Ecto neural progenitor cell (in vitro differentiated cells): Measurements from ENCODE around the gene DLK2.
"Not testable (repeated sequence)": the region's sequence is repeated elsewhere in the genome, so short reads cannot be mapped to it uniquely, and the experiment has no call there.

Experiments used
- DNase-seq: peaks from one replicate; pipeline ENCODE4 v3.0.0-alpha.2; 2018; ENCODE audit warnings: low spot score

The DLK2 gene, protein sequence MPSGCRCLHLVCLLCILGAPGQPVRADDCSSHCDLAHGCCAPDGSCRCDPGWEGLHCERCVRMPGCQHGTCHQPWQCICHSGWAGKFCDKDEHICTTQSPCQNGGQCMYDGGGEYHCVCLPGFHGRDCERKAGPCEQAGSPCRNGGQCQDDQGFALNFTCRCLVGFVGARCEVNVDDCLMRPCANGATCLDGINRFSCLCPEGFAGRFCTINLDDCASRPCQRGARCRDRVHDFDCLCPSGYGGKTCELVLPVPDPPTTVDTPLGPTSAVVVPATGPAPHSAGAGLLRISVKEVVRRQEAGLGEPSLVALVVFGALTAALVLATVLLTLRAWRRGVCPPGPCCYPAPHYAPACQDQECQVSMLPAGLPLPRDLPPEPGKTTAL

DNA sequence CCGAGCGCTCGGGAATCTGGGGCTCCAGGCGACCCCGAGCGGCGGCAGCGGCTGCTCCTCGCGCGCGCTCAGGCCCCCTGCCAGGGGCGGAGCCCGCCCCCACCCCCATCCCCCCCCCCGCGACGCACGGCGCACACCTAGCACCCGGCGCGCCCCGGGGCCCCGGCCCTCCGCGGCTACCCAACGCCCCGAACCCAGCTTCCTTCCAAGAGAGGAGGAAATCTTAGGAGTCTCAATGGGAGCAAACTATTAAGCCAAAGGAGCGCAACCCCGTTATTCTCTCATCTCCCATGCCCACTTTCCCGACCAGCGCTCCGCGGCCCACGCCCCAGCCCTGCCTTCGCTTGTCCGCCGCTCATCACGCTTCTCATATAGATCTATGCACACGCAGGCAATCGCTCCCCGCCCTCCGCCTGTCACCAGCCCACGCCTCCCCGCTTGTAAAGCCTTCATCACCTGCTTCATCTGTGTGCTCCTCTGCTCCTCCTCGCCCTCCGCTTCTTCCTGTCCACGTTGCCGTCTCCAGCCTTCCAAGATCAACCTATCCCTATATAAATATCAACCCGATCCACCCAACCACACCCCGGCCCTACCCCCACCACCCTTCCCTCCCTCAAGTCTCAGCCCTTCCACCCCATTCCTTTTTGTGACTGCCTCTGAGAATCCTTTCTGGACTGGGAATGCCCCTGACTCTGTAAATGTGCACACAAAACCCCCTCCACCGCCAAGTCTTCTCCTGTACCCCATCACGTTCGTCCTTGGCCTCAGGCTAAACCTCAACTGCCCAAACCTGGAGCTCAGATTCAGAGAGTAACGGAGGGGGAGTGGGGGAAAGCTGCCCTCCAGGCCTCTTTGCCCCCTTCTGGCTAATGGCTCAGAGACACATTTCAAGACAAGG, at the start of gene DLK2:
TSS of gene DLK2 (minus strand) at position 18 of the 898 bp plus-strand sequence. CDS start 723 bp downstream, outside the sequence.
- peak; percentile 56 for DNase-seq

DNA sequence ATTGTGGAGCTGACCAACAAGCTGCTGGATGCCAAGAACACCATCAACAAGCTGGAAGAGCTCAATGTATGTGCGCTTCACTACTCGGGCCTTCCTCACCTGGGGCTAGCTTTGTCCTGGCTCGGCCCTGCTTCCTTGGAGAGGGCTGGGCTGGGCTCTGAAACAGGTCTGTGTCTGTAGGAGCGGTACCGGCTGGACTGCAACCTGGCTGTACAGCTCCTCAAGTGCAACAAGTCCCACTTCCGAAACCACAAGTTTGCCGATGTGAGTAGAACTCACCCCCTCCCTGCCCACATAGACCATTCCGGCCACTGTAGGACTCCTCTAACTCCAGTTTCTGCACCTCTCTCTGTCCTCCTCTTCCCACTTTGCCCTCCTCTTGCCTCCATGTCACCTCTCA, 48.1 kb upstream of the DLK2 start:
- DNase-seq, result no peak

DNA sequence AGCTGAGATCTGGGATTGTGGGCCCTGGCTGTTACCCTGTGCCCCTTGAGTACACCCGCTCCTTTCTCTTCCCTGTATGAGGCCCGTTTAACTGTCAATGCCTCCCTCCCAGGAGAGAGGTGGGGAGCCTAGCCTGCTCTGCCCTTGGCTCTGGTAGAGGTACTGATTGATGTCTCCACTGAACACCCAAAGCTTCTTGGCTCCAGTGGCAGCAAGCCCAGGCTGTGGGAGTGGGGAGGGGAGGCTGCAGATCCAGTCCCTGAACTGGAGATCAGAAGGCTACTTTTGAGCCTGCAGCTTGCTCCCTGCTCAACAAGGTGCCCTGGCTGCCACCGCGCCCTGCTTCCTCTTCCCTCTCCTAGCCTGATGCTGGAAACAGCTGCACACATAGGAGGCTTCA, 47.3 kb upstream of the DLK2 start:
- no peak for DNase-seq

DNA sequence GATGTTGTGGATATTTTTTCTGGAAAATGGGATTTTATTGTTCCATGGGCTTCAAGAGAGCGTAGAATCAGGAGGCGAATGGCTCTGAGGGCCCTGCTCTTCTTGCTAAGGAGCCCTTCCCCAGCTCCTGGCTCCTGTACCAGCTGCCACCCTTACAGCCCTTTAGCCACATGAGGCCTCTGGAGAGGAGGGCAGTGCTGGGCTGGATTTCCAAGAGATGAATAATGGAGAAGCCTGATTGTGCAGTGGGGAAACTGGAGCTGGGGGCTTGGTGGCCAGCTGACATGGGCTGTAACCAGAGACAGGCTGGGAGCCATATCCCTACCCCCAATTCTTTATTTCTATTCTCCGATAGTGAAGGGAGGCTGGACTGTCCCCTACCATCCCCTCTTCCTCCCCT, 45.6 kb upstream of the DLK2 start:
- no peak for DNase-seq

DNA sequence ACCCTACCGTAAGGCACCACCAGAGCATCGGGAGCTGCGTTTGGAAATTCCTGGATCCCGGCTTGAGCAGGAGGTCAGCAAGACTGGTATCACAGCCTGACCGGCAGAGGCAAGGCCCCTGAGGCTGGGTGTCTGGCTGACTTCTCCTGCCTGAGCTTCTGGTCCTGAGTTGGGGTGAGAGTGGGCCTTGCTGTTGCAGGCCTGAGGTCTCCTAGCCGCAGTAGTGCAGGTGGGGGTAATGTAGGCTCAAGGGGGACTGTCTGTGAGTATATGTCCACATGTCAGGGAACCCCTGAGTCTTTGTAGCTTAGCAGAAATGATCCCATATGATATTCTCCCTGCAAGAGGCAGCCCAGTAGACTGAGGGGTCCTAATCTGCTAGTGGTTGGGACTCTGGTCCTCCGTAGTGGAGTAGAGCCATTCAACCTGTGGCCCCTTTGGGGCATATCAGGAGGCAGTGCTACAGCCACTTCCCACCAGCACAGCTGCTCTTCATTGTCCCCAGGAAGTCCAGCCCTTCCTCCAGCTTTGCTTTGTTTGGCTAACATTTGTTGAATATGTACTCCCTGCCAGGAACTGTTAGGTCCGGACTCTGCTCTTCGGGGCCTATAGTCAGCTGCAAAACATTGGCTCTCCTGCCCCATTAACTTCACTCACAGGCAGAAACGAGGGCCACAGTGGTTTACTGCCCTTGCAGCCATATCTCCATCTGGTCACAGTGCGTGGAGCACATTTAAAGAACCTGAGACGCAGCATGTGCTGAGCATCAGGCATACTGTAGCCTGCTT, 43.9 kb upstream of the DLK2 start:
- DNase-seq, result no peak

DNA sequence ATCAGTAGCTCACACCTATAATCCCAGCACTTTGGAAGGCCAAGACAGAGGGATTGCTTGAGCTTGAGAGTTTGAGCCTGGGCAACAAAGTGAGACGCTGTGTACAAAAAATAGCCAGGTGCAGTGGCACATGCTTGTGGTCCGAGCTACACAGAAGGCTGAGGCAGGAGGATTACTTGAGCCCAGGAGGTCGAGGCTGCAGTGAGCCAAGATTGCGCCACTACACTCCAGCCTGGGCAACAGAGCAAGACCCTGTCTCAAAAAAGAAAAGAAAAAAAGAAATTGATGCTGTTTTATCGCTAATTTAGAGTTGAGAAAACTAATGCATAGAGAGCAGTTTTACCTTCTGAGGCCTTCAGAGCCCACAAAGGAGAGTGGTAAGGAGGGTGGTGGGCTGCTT, 42.9 kb upstream of the DLK2 start:
- not testable (repeated sequence) for DNase-seq

DNA sequence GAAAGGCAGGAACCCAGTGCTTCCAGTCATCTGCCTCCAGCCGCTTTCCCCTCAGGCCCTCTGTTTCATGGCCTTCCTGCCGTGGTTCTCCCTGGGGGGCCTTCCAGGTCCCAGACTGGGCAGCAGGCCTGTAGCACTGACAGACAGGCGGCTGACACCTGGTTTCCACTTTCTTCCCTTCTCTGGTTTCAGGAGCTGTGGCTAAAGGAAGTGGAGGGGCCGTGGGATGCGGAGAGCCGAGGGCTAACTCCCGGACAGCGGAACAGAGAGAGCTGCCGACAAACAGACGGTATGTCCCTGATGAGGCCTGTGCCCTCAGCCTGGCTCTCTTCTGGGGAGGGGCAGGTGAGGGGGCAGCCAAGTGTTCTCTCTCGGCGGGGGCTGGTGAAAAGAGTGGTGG, 42.3 kb upstream of the DLK2 start:
- no peak for DNase-seq

DNA sequence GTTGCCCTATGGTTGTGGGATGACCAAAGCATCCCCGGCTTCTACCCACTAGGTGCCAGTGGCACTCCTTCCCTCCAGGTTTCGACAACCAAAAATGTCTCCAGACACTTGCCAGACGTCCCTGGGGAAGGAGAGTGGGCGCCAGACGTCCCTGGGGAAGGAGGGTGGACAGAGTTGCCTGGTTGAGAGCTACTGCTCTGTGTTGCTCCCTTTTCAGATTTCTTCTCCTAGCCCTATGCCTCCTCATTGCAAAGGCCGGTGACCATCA, 41.7 kb upstream of the DLK2 start:
- DNase-seq, result no peak

DNA sequence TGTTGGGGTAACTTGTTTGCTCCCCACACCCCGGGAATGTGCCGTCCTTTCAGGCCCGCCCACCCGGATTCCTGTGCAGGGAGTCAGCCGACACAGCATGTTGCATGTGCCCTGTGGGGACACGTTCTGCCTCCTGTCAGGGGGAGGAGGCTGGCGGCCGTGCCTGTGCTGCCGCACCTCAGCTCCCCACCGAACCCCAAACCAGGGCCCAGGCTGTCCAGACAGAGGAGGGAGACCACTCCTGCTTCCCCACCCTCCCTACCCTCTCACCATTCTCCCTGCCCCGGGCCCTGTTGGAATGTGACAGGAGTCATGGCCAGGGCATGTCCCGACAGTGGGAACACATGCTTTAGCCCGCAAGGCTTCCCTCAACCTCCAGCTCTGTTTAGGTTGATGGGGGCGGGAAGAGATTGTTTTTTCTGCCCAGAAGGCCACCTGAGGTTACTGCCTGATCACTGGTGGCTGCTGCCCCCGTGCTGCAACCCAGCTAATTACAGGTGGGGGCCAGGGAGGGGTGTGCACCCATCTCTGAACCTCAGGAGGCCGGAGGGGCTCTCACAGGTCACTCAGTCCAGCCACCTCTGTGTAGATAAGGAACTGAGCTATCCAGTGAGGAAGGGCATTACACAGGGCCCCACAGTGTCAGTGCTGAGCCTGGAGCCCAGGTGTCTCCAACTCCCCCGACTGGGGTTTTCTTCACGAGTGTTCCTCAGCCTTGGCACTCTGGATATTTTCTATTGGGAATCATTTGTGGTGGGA, 41.2 kb upstream of the DLK2 start:
- no peak for DNase-seq

DNA sequence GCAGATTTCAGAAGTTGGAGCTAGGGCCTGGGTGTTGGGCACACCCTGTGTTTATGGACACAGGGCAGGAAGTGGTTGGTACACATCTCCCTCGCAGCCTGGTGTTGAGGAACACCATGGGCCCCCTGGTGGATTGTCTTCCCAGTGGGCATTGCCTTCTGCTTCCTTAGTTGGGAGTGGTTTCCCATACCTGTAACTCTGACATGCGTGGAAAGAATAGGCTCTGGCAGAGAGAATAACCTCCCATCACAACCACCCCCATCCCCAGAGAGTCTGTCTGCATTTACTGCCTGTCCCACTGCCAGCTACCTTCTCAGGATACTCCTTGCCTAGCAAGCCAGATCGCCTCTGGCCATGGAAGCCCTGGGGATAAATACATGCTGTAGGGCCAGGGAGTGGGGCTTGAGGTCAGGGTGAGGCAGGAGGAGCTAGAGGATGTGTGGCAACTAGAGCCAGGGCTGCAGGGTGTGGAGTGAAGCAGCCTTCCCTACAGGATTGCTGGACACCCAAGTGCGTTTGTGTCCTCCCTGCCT, 40.1 kb upstream of the DLK2 start:
- DNase-seq, result no peak

DNA sequence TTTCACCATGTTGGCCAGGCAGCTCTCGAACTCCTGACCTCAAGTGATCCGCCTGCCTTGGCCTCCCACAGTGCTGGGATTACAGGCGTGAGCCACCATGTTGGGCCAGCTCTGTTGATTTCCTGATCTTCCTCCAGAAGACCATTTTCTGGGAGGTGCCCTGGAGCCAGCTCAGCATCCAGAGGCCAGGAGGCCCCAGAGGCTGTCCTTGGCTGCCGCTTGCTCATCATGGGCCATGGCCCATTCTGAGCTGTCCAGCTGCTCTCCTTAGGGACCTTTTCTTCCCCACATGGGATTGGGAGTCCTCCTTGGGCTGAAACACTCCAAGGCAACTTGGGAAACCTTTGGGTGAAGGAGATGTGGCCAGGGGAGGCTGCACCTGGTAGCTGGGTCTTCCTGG, 39.4 kb upstream of the DLK2 start:
- no peak for DNase-seq

DNA sequence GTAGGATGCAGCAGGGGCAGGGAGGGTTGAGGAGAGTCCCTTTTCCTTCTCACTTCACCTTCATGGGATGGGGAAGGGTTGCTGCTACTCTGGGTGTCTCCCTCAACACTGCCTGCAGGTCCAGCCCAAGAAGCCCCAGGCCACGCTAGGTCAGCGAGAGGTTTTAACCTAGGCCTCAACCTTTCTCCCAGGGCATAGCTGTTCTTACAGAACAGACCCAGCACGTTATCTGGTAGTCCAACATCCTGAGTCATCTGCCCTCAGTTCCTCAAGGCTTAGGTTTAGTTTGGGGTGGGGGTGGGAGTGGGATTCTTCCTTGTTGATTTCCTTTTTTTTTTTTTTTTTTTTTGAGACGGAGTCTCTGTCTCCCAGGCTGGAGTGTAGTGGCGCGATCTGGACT, 39.0 kb upstream of the DLK2 start:
- DNase-seq, result no peak

DNA sequence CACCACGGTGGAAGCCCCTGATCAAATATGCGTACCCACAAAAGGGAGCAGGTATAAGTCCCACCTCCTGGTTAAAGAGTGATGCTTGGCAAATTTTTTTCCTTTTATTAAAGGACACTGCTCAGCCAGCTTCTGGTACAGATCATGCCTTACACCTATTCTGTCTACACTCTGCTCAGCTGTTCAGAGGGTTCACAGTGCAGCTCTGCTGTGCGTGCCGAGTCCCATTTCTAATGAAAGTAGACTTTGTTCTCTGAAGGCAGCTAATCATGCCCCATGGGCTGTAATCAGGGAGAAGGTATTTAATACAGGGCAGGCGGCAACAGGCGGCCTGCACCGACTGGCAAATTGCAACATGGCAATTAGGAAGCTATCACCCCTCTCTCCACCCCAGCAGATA, 38.5 kb upstream of the DLK2 start:
- DNase-seq, result no peak

DNA sequence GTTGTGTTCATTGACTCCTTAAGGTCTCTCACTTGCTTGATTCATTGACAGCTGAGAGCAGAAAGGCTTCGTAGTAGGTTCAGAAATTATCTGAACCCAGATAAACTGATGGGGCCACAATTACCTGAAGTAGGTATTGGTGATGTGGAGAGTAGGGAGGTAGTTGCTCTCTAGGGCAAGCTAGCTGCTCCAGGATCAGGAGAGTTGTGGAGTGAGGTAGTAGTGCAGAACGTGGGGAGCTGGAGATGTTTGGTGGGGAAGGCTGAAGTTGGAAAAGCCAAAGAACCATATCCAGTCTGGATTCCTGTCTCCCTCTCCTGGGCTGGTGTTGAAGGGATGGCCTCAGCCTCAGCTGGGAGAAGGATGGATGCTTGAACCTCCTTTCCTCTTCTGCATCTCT, 37.9 kb upstream of the DLK2 start:
- DNase-seq, result no peak

DNA sequence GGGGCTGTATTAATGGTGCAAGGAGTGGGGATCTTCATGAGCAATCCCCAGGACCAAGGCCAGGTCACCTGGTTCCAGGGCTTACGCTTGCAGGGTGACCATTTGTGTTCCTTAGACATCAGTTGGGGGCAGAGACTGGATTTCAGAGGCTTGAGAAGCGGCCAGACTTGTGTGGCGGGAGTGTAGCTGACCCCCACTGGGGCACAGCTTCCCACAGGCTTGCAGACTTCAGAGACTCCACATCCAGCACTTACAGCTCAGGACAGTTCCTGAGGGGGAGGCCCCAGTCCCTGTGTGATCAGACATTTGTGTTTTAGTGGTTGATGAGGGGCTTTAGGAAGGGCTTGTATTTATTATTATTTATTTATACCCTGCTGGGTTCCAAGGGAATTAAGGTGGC, 37.3 kb upstream of the DLK2 start:
- DNase-seq, result no peak

DNA sequence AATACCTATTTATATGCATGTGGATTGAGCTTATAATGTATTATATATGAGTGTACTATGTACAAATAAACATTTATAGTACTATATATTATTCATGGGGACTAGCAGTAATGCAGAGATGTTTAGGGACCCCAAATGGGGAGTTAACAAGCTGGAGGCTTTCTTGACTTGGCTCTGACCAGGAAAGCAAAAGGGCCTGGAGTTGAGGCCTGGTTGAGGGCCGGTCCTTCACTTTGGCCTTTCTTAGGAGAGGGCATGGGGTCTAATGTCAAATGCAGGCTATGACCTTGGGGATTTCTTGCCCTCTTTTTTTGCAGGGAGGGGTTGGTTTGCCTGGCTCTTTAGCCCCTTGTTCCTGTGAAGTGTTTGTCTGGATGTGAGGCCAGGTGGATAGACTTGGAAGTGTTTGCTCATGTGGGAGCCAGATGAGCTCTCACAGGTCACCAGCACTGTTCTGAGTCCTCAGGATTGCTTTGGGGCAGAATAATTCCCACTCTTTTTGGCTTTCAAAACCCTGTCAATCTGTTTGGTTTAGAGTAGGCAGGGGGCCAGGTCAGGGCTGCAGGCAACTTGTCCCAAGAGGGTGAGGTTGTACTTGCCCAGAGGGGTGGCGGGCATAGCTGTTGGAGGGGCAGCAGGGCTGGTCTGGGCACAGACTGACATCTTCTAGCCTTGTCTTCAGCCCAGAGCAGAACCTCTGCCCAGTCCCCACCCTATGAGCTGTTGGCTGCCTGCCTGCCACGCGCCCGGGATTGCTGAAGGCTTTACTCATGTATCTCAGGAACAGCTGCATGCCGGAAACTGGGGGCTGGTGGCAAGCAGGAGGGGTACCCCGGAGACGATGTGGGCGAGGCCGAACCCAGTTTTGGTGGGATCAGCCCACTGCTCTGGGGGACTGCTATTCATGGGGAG, 36.7 kb upstream of the DLK2 start:
- DNase-seq, result no peak

DNA sequence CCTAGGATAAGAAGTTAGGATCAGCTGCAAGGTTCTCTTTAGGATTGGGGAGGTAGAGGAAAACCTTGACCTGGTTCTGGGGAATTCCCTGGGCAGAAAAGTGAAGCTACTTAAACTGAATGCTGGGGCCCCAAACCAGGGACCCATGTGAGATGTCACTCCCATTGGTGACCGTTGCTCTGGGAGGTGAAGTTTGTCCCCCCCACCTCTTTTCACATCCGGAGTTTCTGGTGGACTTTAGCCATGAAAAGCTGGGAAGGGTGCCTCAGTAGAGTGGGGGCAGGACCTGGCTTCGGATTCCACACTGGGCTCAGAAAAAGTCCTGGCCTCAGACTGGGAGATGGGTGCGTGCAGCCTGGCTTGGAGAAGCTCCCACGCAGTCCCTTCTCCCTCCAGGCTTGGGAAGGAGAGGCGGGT, 35.2 kb upstream of the DLK2 start:
- no peak for DNase-seq

DNA sequence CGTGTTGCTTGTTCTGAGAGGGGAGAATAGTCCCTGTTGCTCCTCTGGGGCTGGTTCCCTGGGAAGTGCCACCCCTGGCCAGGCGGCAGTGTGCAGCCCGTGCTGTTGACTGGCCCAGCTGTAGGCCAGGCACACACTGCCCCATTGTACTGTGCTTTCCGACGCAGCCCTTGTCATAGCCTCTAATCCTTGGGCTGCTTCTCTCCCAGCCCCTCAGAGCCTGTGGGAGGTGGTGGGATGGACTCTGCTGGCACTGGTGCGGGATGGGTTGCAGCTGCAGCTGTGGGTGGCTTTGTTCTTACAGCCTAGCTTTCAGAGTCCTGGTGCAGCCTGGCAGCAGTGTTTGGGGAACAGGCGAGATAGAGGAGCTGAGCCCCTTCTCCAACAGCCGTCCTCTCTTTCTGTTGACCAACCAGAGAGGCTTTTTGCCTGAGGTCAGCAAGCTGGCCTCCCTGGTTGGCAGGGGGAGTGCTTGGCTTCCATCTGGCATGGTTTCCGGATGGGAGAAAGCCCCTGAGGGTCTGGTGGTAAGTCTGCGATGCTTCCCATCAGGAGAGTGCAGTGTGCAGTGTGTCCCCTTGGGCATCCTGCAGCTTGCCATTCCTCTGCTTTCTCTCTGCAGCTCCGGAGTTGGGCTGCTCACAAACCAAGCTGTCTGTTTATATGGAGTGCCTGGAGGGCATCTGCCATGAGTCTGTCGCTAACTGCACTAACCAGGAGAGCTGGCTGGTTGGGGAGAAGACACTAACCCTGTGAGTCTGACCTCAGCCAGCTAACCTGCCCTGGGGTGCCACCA, 34.1 kb upstream of the DLK2 start:
- DNase-seq, result no peak

DNA sequence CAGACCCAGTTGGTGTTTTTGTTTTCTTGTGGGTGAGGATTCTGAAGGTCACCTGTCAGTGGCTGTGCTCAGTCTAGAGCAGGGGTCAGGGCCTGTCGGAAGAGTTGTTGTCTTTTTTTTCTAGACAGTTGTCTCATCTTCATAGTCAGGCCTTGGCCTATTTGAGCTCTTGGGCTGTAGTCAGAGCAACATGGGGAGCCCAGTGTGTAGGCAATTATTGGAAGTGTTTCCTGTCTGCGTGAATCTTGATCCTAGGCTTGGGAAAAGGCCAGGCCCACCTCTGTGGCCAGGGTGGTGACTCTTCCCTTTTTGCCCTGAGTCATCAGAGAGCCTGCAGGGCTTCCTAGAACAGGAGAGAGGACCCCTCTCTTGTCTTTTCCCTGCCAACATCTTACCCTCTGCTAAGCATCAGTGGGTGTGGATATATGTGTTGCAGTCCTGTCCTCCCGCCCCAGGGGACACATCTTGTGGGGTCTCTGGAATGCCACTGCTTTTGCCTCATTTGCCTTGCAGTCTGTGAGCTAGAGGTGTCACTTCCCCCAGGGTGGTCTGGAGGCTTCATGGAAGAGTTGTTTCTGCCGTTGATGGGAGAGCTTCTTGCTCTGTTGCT, 33.4 kb upstream of the DLK2 start:
- no peak for DNase-seq
